Body of pancreas (tissue), 4 donors: Measurements from ENCODE around the gene ABCD1.

Experiments used
- POLR2A ChIP-seq, 3 donors: fragments of 450-650 bp; IDR thresholded peaks; one replicate each; pipeline ENCODE4 v1.6.1; 2016; ENCODE audit warnings: antibody characterized with exemption in 3 of 3, mild to moderate bottlenecking in 2 of 3
- TF ChIP-seq, protein P1 (sequence below), 7 experiments: fragments of 450-650 bp in 4 of 7; fragments of 200-600 bp in 3 of 7; sonication (generic) in 3 of 7; IDR thresholded peaks; one replicate each; pipeline ENCODE4 v1.5.1; 2016 to 2019; ENCODE audit warnings: antibody characterized with exemption in 7 of 7

DNA sequence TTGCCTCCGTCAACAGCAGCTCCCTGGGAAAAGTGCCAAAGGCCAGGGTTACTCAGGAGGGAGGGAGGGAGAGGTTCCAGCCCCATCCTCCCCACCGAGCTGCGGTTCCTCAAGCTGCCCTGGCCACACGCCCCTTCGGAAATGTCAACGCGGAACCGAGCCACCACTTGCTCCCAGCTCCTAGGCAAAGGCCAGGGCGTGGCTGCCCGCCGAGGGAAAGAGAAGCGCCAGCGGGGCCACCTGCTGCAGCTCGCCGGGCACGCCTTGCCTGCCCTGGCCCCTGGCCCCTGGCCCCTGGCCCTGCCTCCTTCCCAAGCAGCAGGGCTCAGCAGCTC lies 21.7 kb upstream of the ABCD1 start:
- TF ChIP-seq POLR2A (IDR thresholded peaks at IDR 0.05) = no peak
- TF ChIP-seq, protein P1, sequence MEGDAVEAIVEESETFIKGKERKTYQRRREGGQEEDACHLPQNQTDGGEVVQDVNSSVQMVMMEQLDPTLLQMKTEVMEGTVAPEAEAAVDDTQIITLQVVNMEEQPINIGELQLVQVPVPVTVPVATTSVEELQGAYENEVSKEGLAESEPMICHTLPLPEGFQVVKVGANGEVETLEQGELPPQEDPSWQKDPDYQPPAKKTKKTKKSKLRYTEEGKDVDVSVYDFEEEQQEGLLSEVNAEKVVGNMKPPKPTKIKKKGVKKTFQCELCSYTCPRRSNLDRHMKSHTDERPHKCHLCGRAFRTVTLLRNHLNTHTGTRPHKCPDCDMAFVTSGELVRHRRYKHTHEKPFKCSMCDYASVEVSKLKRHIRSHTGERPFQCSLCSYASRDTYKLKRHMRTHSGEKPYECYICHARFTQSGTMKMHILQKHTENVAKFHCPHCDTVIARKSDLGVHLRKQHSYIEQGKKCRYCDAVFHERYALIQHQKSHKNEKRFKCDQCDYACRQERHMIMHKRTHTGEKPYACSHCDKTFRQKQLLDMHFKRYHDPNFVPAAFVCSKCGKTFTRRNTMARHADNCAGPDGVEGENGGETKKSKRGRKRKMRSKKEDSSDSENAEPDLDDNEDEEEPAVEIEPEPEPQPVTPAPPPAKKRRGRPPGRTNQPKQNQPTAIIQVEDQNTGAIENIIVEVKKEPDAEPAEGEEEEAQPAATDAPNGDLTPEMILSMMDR (IDR thresholded peaks at IDR 0.05) = no peak
